Neutrophil (primary cell): Measurements from ENCODE around the gene TSPAN4.

Experiments
- H3K27ac ChIP-seq: fragments of 200-600 bp; sonication (generic); 2 replicates; pipeline ENCODE4 v1.5.1; 2016; ENCODE audit warnings: mild to moderate bottlenecking, moderate library complexity
- H3K27me3 ChIP-seq: fragments of 200-600 bp; sonication (generic); 2 replicates; pipeline ENCODE4 v1.6.0; 2016; ENCODE audit warnings: mild to moderate bottlenecking
- H3K36me3 ChIP-seq: fragments of 200-600 bp; sonication (generic); 2 replicates; pipeline ENCODE4 v1.5.1; 2017
- H3K4me1 ChIP-seq, 2 experiments: fragments of 200-600 bp in 1 of 2; sonication (generic) in 1 of 2; 1 replicate in 1 of 2; 2 replicates in 1 of 2; pipeline versions ENCODE4 v1.5.1 to v1.6.1; 2013 to 2016; ENCODE audit warnings: low read depth in 1 of 2, low read length in 1 of 2, mild to moderate bottlenecking in 1 of 2, moderate library complexity in 1 of 2; ENCODE audit not compliant: control insufficient read depth in 1 of 2, insufficient read depth in 1 of 2
- H3K4me3 ChIP-seq, 2 experiments: fragments of 200-600 bp in 1 of 2; sonication (generic) in 1 of 2; 1 replicate in 1 of 2; 2 replicates in 1 of 2; pipeline ENCODE4 v1.5.1; 2013 to 2016; ENCODE audit warnings: low read depth in 1 of 2, low read length in 1 of 2, mild to moderate bottlenecking in 1 of 2, moderate library complexity in 1 of 2
- H3K9me3 ChIP-seq: fragments of 200-600 bp; sonication (generic); 2 replicates; pipeline ENCODE4 v1.5.1; 2016
- TF ChIP-seq, protein P1 (sequence below): fragments of 200-600 bp; sonication (generic); IDR thresholded peaks from 2 replicates; pipeline ENCODE4 v1.5.1; 2016; ENCODE audit warnings: antibody characterized with exemption

Gene TSPAN4

DNA sequence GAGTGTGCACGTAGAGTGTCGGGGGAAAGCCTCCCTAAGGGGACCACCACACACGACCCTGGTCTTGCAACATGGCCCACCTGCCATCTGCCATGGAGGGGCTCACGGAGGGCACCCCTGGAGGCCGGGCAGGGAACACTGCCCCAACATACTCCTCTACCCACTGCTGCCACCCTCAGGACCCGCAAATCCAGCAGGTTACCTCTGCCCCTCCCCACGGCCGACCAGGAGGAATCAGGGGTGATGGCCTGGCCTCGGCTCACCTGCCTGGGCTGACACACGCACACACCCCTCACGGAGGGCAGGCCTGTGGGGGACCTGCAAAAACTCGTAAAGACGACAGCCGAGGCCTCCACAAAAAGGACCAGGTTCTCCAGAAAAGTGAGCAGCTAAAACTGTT is 37.8 kb downstream of the TSPAN4 start:
- Histone ChIP-seq H3K36me3 (peaks cover 16% of the 10 kb centered on the region), H3K4me1 (no peaks in the 10 kb centered on the region), H3K9me3 (no peaks in the 10 kb centered on the region), H3K27me3 (no peaks in the 10 kb centered on the region), H3K4me3 (no peak overlapping the region), H3K27ac (no peak overlapping the region)
- TF ChIP-seq, protein P1, sequence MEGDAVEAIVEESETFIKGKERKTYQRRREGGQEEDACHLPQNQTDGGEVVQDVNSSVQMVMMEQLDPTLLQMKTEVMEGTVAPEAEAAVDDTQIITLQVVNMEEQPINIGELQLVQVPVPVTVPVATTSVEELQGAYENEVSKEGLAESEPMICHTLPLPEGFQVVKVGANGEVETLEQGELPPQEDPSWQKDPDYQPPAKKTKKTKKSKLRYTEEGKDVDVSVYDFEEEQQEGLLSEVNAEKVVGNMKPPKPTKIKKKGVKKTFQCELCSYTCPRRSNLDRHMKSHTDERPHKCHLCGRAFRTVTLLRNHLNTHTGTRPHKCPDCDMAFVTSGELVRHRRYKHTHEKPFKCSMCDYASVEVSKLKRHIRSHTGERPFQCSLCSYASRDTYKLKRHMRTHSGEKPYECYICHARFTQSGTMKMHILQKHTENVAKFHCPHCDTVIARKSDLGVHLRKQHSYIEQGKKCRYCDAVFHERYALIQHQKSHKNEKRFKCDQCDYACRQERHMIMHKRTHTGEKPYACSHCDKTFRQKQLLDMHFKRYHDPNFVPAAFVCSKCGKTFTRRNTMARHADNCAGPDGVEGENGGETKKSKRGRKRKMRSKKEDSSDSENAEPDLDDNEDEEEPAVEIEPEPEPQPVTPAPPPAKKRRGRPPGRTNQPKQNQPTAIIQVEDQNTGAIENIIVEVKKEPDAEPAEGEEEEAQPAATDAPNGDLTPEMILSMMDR, result no peak

DNA sequence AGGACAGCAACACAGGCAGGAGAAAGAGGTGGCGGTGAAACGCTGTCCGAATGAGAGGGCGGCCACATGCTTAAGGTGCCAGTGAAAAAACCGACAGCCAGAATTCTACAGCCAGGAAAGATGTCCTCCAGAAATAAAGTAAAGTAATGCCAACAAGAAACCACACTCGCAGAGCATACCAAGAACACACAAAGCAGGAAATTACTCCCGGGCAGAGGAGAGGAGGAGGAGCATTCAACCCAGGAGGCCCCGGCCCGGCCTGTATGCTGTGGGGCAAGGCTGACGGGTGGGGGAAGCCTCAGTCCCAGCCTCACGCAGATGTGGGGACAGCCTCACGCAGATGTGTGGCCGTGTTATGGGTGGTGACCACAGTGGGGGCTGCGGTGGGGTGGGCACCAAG is 39.9 kb downstream of the TSPAN4 start:
- Histone ChIP-seq H3K27ac (no peak overlapping the region), H3K4me1 (no peaks in the 10 kb centered on the region), H3K27me3 (no peaks in the 10 kb centered on the region), H3K9me3 (no peaks in the 10 kb centered on the region), H3K36me3 (peaks cover 17% of the 10 kb centered on the region), H3K4me3 (no peak overlapping the region)
- TF ChIP-seq, protein P1, result no peak

DNA sequence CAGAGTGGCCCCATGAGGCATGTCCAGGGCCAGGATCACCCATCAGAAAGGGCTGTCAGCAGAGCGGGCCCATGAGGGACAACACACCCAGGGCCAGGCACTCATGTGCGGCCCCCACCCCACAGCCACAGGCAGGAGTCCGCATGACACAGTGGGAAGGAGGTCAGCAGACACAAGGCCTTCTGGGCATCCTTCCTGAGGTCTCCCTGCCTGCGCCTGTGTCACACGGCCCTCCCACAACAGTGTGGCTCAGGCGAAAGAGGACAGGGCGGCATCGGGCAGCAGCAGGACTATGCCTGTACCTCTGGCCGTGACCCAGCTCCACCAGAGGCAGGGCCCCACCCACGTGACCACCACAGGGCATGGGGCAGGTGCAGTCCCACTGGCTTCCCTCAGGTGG is 40.9 kb downstream of the TSPAN4 start:
- Histone ChIP-seq H3K36me3 (peaks cover 20% of the 10 kb centered on the region), H3K4me3 (no peak overlapping the region), H3K4me1 (no peaks in the 10 kb centered on the region), H3K27me3 (no peaks in the 10 kb centered on the region), H3K27ac (no peak overlapping the region), H3K9me3 (no peaks in the 10 kb centered on the region)
- TF ChIP-seq, protein P1, result no peak

DNA sequence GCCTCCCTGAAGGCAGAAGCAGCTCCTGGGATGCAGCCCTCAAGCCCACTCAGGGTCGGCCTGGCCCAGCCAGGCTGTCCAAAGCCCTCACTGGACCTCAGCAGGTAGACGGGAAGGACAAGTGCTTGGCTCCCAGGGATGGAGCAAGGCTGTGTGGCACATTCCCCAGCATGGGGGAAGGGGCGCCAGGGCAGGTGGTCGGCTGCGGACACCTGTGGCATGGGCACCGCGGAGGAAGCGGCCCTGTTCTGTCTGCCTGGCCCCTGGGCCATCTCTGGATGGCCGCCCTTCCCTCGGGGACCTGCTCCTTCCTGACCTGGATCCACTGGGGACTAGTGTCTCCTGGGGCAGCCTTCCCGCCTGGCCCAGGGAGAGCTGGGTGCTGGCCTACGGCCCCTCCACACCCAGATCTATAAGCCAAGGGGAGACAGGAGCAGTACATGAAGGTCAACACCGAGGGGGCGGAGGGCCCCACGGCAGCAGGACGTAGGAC is 42.0 kb downstream of the TSPAN4 start:
- Histone ChIP-seq H3K27me3 (no peaks in the 10 kb centered on the region), H3K9me3 (no peaks in the 10 kb centered on the region), H3K36me3 (peaks cover 18% of the 10 kb centered on the region), H3K4me1 (no peaks in the 10 kb centered on the region), H3K27ac (no peak overlapping the region), H3K4me3 (no peak overlapping the region)
- TF ChIP-seq, protein P1, result no peak

DNA sequence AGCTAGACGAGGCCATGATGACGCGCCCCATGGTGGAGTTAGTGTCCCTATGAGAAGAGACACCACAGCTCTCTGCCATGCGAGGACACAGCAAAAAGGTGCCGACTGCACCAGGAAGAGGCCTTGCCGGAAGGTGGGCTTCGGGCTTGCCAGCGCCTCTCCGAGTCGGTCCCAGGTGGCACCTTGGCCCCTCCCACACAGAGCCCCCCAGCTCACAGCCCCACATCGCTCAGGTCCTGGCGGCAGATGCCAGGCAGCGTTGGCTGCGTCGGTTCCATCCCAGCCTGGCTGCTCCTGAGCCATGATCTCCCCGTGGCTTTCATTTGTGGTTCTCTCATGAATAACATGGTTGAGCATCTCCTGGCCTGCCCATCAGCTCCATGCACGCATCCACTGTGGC is 43.9 kb downstream of the TSPAN4 start:
- Histone ChIP-seq H3K27me3 (no peaks in the 10 kb centered on the region), H3K27ac (no peak overlapping the region), H3K4me1 (no peaks in the 10 kb centered on the region), H3K36me3 (peaks cover 9% of the 10 kb centered on the region), H3K4me3 (no peak overlapping the region), H3K9me3 (no peaks in the 10 kb centered on the region)
- TF ChIP-seq, protein P1, result no peak

DNA sequence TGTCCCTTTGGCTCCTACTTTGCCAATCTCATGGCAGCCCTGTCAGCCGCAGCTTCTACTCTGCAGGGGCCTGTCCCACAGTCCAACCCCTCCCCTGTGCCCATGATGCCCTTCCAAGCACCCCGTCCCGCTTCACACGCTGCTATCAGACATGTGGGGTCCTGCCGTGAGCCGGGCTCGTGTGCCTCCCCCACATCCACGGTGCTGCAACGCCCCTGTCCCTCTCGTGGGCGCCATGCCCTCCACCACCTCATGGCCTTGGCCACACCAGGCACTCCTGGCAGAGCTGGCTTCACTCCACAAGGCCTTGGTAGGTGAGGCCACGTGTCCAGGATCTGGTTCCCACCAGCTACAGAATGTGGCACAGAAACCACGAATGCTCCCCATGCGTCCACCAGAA is 44.9 kb downstream of the TSPAN4 start:
- Histone ChIP-seq H3K36me3 (peaks cover 9% of the 10 kb centered on the region), H3K27me3 (no peaks in the 10 kb centered on the region), H3K4me3 (no peak overlapping the region), H3K4me1 (no peaks in the 10 kb centered on the region), H3K27ac (no peak overlapping the region), H3K9me3 (no peaks in the 10 kb centered on the region)
- TF ChIP-seq, protein P1, result no peak
